Endothelial cell of umbilical vein (primary cell): Measurements from ENCODE around the gene KCNMA1. TPM values are rescaled to one million over a fixed set of nuclear protein-coding genes. Genes with fewer than 3 reads are reported as not detected.

ENCODE experiments used
- BruUV-seq: library from RNA; stranded (reverse); fragments of 400-500 nt; replicated peaks from 2 replicates; lab custom pipeline; 2021; lab: Mats Ljungman, UMichigan
- CTCF ChIA-PET: fragments of 300-600, 350-600 bp; sonication (Branson Sonifier 250); formaldehyde crosslinking; loops from one replicate; lab custom pipeline; 2021; ENCODE audit warnings: antibody characterized with exemption, inconsistent platforms; lab: Charles Lee
- POLR2A ChIA-PET: fragments of 300-600, 350-600 bp; sonication (Branson Sonifier 250); formaldehyde crosslinking; loops from one replicate; lab custom pipeline; 2021; ENCODE audit warnings: antibody characterized with exemption, inconsistent platforms; lab: Charles Lee
- DNase-seq: peaks from one replicate; pipeline ENCODE4 v3.0.0-alpha.2; 2011; ENCODE audit warnings: low read depth, low spot score
- FAIRE-seq: peaks from 2 replicates; lab custom pipeline; 2011; peaks lifted over from hg19 to GRCh38; lab: Jason Lieb, UNC
- H2AFZ ChIP-seq: 2 replicates; pipeline ENCODE4 v1.6.0; 2012; ENCODE audit warnings: low read depth, low read length, control low read depth, inconsistent platforms
- H3K27ac ChIP-seq: 2 replicates; pipeline ENCODE4 v1.5.1; 2011; ENCODE audit warnings: low read depth, mild to moderate bottlenecking, control low read depth, low read length, moderate library complexity; ENCODE audit not compliant: insufficient read depth
- H3K27me3 ChIP-seq, 2 experiments: 2 replicates each; pipeline versions ENCODE4 v1.6.0 to v1.6.1; 2011; ENCODE audit warnings: low read length in 2 of 2, mixed read lengths in 1 of 2; ENCODE audit not compliant: control insufficient read depth in 2 of 2, insufficient read depth in 2 of 2
- H3K36me3 ChIP-seq, 2 experiments: 2 replicates in 1 of 2; 3 replicates in 1 of 2; pipeline ENCODE4 v1.5.1; 2011; ENCODE audit warnings: low read length in 2 of 2, mild to moderate bottlenecking in 1 of 2, moderate library complexity in 1 of 2; ENCODE audit not compliant: control insufficient read depth in 2 of 2, insufficient read depth in 2 of 2; ENCODE audit errors: extremely low read depth in 1 of 2
- H3K4me1 ChIP-seq: 3 replicates; pipeline ENCODE4 v1.5.1; 2011; ENCODE audit warnings: mild to moderate bottlenecking, low read length; ENCODE audit not compliant: control insufficient read depth, insufficient read depth; ENCODE audit errors: extremely low read depth
- H3K4me2 ChIP-seq: 2 replicates; pipeline ENCODE4 v1.6.1; 2011; ENCODE audit warnings: low read length, control low read depth, mixed read lengths; ENCODE audit not compliant: insufficient read depth
- H3K4me3 ChIP-seq, 3 experiments: fragments of 200-600 bp in 1 of 3; sonication (generic), shearing (Covaris generic) in 1 of 3; replicated peaks in 1 of 3; 2 replicates each; pipeline ENCODE4 v1.5.1; 2011 to 2016; ENCODE audit warnings: control low read depth in 3 of 3, low read length in 3 of 3, mild to moderate bottlenecking in 2 of 3, inconsistent platforms in 1 of 3, low read depth in 1 of 3, moderate library complexity in 1 of 3; ENCODE audit not compliant: insufficient read depth in 1 of 3
- H3K79me2 ChIP-seq: 2 replicates; pipeline ENCODE4 v1.6.0; 2012; ENCODE audit warnings: low read length, inconsistent platforms; ENCODE audit not compliant: control insufficient read depth, insufficient read depth
- H3K9ac ChIP-seq: replicated peaks from 2 replicates; pipeline ENCODE3; 2011; ENCODE audit warnings: low read length, control low read depth; ENCODE audit not compliant: insufficient read depth; ENCODE audit errors: extremely low read depth
- H3K9me1 ChIP-seq: replicated peaks from 3 replicates; pipeline ENCODE4 v1.6.0; 2011; ENCODE audit warnings: mild to moderate bottlenecking, low read length; ENCODE audit not compliant: control insufficient read depth, insufficient read depth; ENCODE audit errors: extremely low read depth
- H3K9me3 ChIP-seq: replicated peaks from 2 replicates; pipeline ENCODE4 v1.5.1; 2012; ENCODE audit warnings: low read length, inconsistent platforms; ENCODE audit not compliant: control insufficient read depth, insufficient read depth
- H4K20me1 ChIP-seq: replicated peaks from 2 replicates; pipeline ENCODE3; 2011; ENCODE audit warnings: mild to moderate bottlenecking, low read length; ENCODE audit not compliant: control insufficient read depth, insufficient read depth; ENCODE audit errors: extremely low read depth
- EZH2 ChIP-seq: IDR thresholded peaks from 2 replicates; pipeline ENCODE4 v1.6.1; 2012; ENCODE audit warnings: borderline replicate concordance, low read depth, mild to moderate bottlenecking, moderate library complexity, low read length, inconsistent platforms; ENCODE audit not compliant: severe bottlenecking
- FOS ChIP-seq: IDR thresholded peaks from 2 replicates; pipeline ENCODE4 v1.6.1; 2011; ENCODE audit warnings: mild to moderate bottlenecking, low read length, moderate library complexity, borderline replicate concordance; ENCODE audit not compliant: insufficient read depth
- GATA2 ChIP-seq: IDR thresholded peaks from 2 replicates; pipeline ENCODE4 v1.7.0; 2011; ENCODE audit warnings: low read depth, mild to moderate bottlenecking, moderate library complexity, mixed read lengths, low read length; ENCODE audit not compliant: insufficient read length, insufficient read depth
- JUN ChIP-seq: IDR thresholded peaks from 2 replicates; pipeline ENCODE4 v1.6.1; 2011; ENCODE audit warnings: borderline replicate concordance, low read depth; ENCODE audit not compliant: insufficient read length, insufficient read depth
- MYC ChIP-seq: IDR thresholded peaks from one replicate; pipeline ENCODE4 v1.6.1; 2011; ENCODE audit warnings: mild to moderate bottlenecking, low read depth, low read length
- POLR2A ChIP-seq: IDR thresholded peaks from 2 replicates; pipeline ENCODE4 v1.6.1; 2012; ENCODE audit warnings: low read depth, mild to moderate bottlenecking, control low read depth, low read length
- POLR2AphosphoS5 ChIP-seq: IDR thresholded peaks from 2 replicates; pipeline ENCODE4 v1.6.1; 2012; ENCODE audit warnings: low read depth, mild to moderate bottlenecking, control low read depth, low read length, moderate library complexity; ENCODE audit not compliant: insufficient read depth
- dilution Hi-C: fragments of 300-500 bp; cut with MboI; formaldehyde crosslinking; loops from one replicate; pipeline ENCODE4 v1.15.0; 2019; ENCODE audit warnings: low sequenced_read_pairs; ENCODE audit not compliant: extremely low pct_ligation_motif_present
- intact Hi-C: fragments of 100-400 bp; cut with micrococcal nuclease; formaldehyde crosslinking; loops from one replicate; pipeline ENCODE4 v1.10.0; 2022
- polyA plus RNA-seq, 4 experiments: library from polyadenylated mRNA; depleted of rRNA in 3 of 4; stranded (reverse) in 3 of 4; unstranded in 1 of 4; fragments of >200 nt; gene quantifications; 2 replicates each; pipeline versions ENCODE4 v1.2.1 to v1.2.3, GENCODE V29; 2011 to 2012; ENCODE audit warnings: missing spikeins in 1 of 4
- total RNA-seq: library from RNA; stranded (reverse); gene quantifications from 2 replicates; pipeline ENCODE4 v1.2.3, GENCODE V29; 2021
- TF ChIP-seq, protein P1 (sequence below), 2 donors: IDR thresholded peaks; 1 replicate in 1 of 2; 2 replicates in 1 of 2; pipeline ENCODE4 v1.5.1; 2011; ENCODE audit warnings: low read length in 2 of 2, mild to moderate bottlenecking in 2 of 2, moderate library complexity in 2 of 2, control low read depth in 1 of 2, inconsistent platforms in 1 of 2, low read depth in 1 of 2; ENCODE audit not compliant: insufficient read depth in 1 of 2; ENCODE audit errors: extremely low read depth in 1 of 2
- TF ChIP-seq, protein P2 (sequence below): IDR thresholded peaks from 2 replicates; pipeline ENCODE4 v1.6.1; 2011; ENCODE audit not compliant: insufficient read depth, insufficient read length

KCNMA1 gene
- total and polyA plus RNA-seq, 2 donors (not counting 3 experiments of a cell fraction or from before 2014, with no cell fraction given), result 0.10 to 0.82 TPM

DNA sequence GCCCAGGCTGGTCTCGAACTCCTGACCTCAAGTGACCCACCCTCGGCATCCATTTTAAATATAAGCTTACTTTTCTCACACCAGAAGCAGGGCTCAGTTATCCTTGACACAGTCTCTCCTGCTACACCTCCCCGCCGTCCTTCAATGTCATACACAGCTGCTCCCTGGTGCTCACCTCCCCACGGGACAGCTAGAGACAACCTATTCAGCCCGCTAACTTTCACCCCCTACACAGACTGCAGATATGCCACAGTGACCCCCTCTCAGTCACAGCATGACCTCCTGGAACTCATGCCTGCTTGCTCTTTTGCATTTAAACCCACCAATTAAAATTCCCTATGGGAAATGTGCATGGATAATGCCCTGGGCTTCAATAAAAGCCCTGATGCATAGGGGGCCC is 44.2 kb upstream of the KCNMA1 start:
- BruUV-seq, result no TSS peak
- FAIRE-seq, result no peak
- POLR2A ChIA-PET, result no interaction called here
- no peak overlapping the region for H3K9ac ChIP-seq
- no peaks in the 10 kb centered on the region for H3K4me1 ChIP-seq
- H3K9me3 ChIP-seq, result no peaks in the 10 kb centered on the region
- no peaks in the 10 kb centered on the region for H3K79me2 ChIP-seq
- CTCF ChIA-PET, result interaction anchor here (1.2 to 2.1 kb wide), 3 partner anchors 12 to 75 kb away, joined by 3 to 5 read pairs (median 4); no protein-coding TSS in a partner anchor
- no peak overlapping the region for H2AFZ ChIP-seq
- no peak for DNase-seq
- intact Hi-C loops, result no loop called here
- no peak overlapping the region for H3K4me2 ChIP-seq
- H3K9me1 ChIP-seq, result no peaks in the 10 kb centered on the region
- no peaks in the 10 kb centered on the region for H3K36me3 ChIP-seq
- no peak overlapping the region for H3K4me3 ChIP-seq
- H4K20me1 ChIP-seq, result no peaks in the 10 kb centered on the region
- H3K27ac ChIP-seq, result no peak overlapping the region
- dilution Hi-C loops, result no loop called here
- peaks cover 3 to 5% of the 10 kb centered on the region in 2 experiments for H3K27me3 ChIP-seq
- TF ChIP-seq POLR2AphosphoS5 (no peak), POLR2A (no peak), JUN (no peak), EZH2 (no peak), GATA2 (no peak), MYC (no peak), FOS (no peak)
- TF ChIP-seq, protein P1, sequence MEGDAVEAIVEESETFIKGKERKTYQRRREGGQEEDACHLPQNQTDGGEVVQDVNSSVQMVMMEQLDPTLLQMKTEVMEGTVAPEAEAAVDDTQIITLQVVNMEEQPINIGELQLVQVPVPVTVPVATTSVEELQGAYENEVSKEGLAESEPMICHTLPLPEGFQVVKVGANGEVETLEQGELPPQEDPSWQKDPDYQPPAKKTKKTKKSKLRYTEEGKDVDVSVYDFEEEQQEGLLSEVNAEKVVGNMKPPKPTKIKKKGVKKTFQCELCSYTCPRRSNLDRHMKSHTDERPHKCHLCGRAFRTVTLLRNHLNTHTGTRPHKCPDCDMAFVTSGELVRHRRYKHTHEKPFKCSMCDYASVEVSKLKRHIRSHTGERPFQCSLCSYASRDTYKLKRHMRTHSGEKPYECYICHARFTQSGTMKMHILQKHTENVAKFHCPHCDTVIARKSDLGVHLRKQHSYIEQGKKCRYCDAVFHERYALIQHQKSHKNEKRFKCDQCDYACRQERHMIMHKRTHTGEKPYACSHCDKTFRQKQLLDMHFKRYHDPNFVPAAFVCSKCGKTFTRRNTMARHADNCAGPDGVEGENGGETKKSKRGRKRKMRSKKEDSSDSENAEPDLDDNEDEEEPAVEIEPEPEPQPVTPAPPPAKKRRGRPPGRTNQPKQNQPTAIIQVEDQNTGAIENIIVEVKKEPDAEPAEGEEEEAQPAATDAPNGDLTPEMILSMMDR (IDR thresholded peaks at IDR 0.05; ENCODE audit: extremely low read depth in 1 of 2, insufficient read depth in 1 of 2, low read depth in 1 of 2, low read length in 2 of 2), result no peak
- TF ChIP-seq, protein P2, sequence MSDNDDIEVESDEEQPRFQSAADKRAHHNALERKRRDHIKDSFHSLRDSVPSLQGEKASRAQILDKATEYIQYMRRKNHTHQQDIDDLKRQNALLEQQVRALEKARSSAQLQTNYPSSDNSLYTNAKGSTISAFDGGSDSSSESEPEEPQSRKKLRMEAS, result no peak
